ENCODE results near the gene GDF9. TPM values are rescaled to one million over a fixed set of nuclear protein-coding genes. Genes with fewer than 3 reads are reported as not detected.

Gene GDF9
- total RNA-seq = 0.18 TPM in 1 of 2 replicates, not detected in the other

GRCh38 chr5:132866342-132867045, at the start of gene GDF9, which contains the start of gene UQCRQ:
Gene GDF9, minus strand, starts transcription at chr5:132866469. Its CDS starts 1,936 bp downstream, at chr5:132864533.
Gene UQCRQ, plus strand, starts transcription at chr5:132866642. Its CDS starts 240 bp downstream, at chr5:132866882.

GRCh38 chr5:132873119-132873929, 7.1 kb upstream of the GDF9 start, which contains the start of gene LEAP2:
Gene LEAP2, plus strand, starts transcription at chr5:132873668. Its CDS starts 27 bp downstream, at chr5:132873695.

DNA sequence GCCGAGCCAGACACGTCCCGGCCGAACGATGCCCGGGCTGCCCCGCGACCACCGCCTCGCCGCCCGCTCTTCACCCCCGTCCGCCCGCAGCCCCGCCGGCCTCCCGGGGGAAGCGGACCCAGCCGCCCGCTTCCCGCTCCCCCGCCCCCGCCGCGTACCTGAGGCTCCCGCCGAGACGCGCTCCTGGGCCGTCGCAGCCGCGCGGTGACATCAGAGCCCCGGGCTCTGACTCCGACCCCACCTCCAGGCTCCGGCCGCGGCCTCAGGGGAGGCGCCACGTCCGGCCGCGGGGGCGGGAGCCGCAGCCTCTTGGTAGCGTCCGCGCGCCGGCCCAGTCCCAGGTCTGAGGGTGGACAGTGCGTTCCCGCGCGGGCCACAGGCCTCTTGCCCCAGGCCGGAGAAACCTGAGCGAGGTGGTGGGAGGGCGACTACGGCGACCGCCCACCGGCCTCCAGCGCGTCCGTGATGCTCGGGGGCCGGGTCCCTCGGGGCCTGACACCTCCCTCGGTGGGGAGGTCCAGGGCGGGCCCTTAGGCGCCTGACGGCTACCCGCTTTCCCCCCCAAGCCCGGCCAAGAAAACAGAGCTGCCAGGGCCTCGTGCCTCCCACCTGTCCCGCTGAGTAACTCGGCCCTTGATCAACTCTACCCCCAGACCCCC, 35.7 kb downstream of the GDF9 start, which contains the start of gene SHROOM1:
Gene SHROOM1 (minus strand): TSS at position 212 of the 659 bp plus-strand sequence. CDS start 4,507 bp downstream, outside the sequence.

DNA sequence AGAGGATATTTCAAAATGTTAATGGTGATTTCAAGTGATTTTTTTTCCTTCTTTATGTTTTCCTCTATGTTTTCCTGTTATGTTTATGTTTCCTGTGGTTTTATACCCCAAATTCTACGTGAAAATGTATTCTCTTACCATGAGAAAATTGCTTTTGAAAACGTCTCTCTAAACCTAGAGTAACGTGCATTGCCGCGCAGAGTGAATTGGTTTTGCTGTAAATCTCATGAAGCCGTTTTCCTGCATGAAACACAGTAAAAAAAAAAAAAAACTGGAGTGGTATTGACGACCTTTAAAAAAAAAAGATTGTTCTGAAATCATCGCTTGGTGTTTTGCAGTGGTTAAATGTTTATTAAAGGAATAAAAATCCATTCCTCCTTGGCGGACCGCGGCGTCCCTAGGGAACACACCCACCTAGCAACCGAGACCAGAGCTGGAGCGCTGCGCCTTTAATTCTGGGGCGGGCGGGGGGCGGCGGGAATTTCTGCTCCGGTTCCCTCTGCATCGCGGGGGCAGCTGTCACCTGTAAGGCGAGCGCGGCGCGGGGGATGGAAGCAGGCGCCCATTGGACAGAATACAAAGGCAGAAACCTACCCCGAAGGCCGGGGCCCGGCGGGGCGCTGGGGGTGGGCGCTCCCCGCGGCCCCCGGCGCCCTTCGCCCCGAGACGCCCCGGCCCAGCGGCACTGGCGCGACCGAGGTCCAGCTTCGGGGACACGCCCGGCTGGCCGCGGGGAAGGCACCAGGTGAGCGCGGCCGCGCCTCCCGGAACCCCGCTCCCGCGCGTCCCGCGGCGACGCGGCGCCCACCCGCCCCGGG, 53.3 kb downstream of the GDF9 start, which contains the start of gene SOWAHA:
Gene SOWAHA (plus strand): TSS at position 522 of the 818 bp plus-strand sequence. CDS start 320 bp downstream, outside the sequence.

Other genes with a start within 250 kb of the GDF9 start
- gene IL13, start 208.3 kb downstream of the GDF9 start, total RNA-seq = not detected in 2 replicates
- gene IL4, start 192.5 kb downstream of the GDF9 start, total RNA-seq = not detected in 2 replicates
- gene KIF3A, start 128.9 kb downstream of the GDF9 start, total RNA-seq = 3.9 and 4.9 TPM in 2 replicates
- not detected in 2 replicates for gene CCNI2, start 119.0 kb downstream of the GDF9 start, total RNA-seq
- gene SEPTIN8, start 89.2 kb downstream of the GDF9 start, total RNA-seq = 40.9 and 45.4 TPM in 2 replicates
- under 0.01 TPM in 1 of 2 replicates, not detected in the other for gene SOWAHA, start 53.2 kb downstream of the GDF9 start, total RNA-seq
- 15.6 and 16.7 TPM in 2 replicates for gene SHROOM1, start 35.8 kb downstream of the GDF9 start, total RNA-seq
- gene UQCRQ, start 173 bp upstream of the GDF9 start, total RNA-seq = 185 and 209 TPM in 2 replicates
- 1.6 TPM in 1 of 2 replicates, not detected in the other for gene LEAP2, start 7.2 kb upstream of the GDF9 start, total RNA-seq
- 25.7 and 35.8 TPM in 2 replicates for gene AFF4, start 97.2 kb upstream of the GDF9 start, total RNA-seq
- 7.6 and 61.4 TPM in 2 replicates for gene ZCCHC10, start 160.1 kb upstream of the GDF9 start, total RNA-seq
- gene HSPA4, start 185.5 kb upstream of the GDF9 start, total RNA-seq = 107 and 126 TPM in 2 replicates